Neural progenitor cell (in vitro differentiated cells): ENCODE results near the gene ALX1. TPM values are rescaled to one million over a fixed set of nuclear protein-coding genes. Genes with fewer than 3 reads are reported as not detected.
A peak's percentile ranks its signal among the peaks of the same experiment; 100 is the strongest.
"Not testable (repeated sequence)": the region's sequence is repeated elsewhere in the genome, so short reads cannot be mapped to it uniquely, and the experiment has no call there.

ENCODE experiments used
- DNase-seq: peaks from one replicate; pipeline ENCODE4 v3.0.0-alpha.2; 2016; ENCODE audit warnings: low spot score
- H2AFZ ChIP-seq: fragments of 200-600 bp; sonication (generic); replicated peaks from 2 replicates; pipeline ENCODE4 v1.6.1; 2016; ENCODE audit warnings: antibody characterized with exemption
- H3F3A ChIP-seq: fragments of 200-600 bp; sonication (generic); 2 replicates; pipeline ENCODE4 v1.6.1; 2016; ENCODE audit warnings: antibody characterized with exemption, low read depth
- H3K27ac ChIP-seq: fragments of 200-600 bp; sonication (generic); 2 replicates; pipeline ENCODE4 v1.5.1; 2016; ENCODE audit warnings: mild to moderate bottlenecking
- H3K27me3 ChIP-seq: fragments of 200-600 bp; sonication (generic); 2 replicates; pipeline ENCODE4 v1.6.1; 2016; ENCODE audit warnings: mild to moderate bottlenecking, moderate library complexity
- H3K36me3 ChIP-seq: fragments of 200-600 bp; sonication (generic); 2 replicates; pipeline ENCODE4 v1.5.1; 2016
- H3K4me1 ChIP-seq: fragments of 200-600 bp; sonication (generic); 2 replicates; pipeline ENCODE4 v1.6.1; 2016; ENCODE audit warnings: mixed run types
- H3K4me2 ChIP-seq: fragments of 200-600 bp; sonication (generic); 2 replicates; pipeline ENCODE4 v1.6.1; 2016
- H3K4me3 ChIP-seq: fragments of 200-600 bp; sonication (generic); 2 replicates; pipeline ENCODE4 v1.5.1; 2016
- H3K79me2 ChIP-seq: fragments of 200-600 bp; sonication (generic); 2 replicates; pipeline ENCODE4 v1.6.1; 2016; ENCODE audit warnings: low read depth
- H3K9ac ChIP-seq: fragments of 200-600 bp; sonication (generic); 2 replicates; pipeline ENCODE4 v1.6.1; 2016
- H3K9me3 ChIP-seq: fragments of 200-600 bp; sonication (generic); 2 replicates; pipeline ENCODE4 v1.5.1; 2016; ENCODE audit warnings: low read depth
- H4K20me1 ChIP-seq: fragments of 200-600 bp; sonication (generic); 2 replicates; pipeline ENCODE4 v1.6.1; 2016; ENCODE audit warnings: low read depth
- H3K27ac Mint-ChIP-seq: 3 replicates; pipeline ENCODE4 v1.8.0; 2021; ENCODE audit warnings: mixed read lengths
- H3K27me3 Mint-ChIP-seq: 2 replicates; pipeline ENCODE4 v1.8.0; 2022; ENCODE audit warnings: low read depth, mild to moderate bottlenecking, inconsistent platforms, moderate library complexity, mixed read lengths; ENCODE audit not compliant: insufficient read depth
- H3K36me3 Mint-ChIP-seq: 3 replicates; pipeline ENCODE4 v1.8.0; 2021; ENCODE audit warnings: mixed read lengths
- H3K4me1 Mint-ChIP-seq: 3 replicates; pipeline ENCODE4 v1.8.0; 2021; ENCODE audit warnings: mixed read lengths
- H3K4me3 Mint-ChIP-seq: 3 replicates; pipeline ENCODE4 v1.8.0; 2021; ENCODE audit warnings: mild to moderate bottlenecking, moderate library complexity, mixed read lengths
- H3K9me3 Mint-ChIP-seq: 3 replicates; pipeline ENCODE4 v1.8.0; 2020; ENCODE audit warnings: mixed read lengths
- CTCF ChIP-seq: fragments of 200-600 bp; sonication (generic); IDR thresholded peaks from 2 replicates; pipeline ENCODE4 v1.5.1; 2017; ENCODE audit warnings: antibody characterized with exemption, mild to moderate bottlenecking
- EZH2 ChIP-seq: fragments of 200-600 bp; sonication (generic); IDR thresholded peaks from 2 replicates; pipeline ENCODE4 v1.6.1; 2017; ENCODE audit warnings: antibody characterized with exemption, mild to moderate bottlenecking, moderate library complexity
- EZH2phosphoT487 ChIP-seq: fragments of 200-600 bp; sonication (generic); IDR thresholded peaks from 2 replicates; pipeline ENCODE4 v1.6.1; 2017; ENCODE audit warnings: antibody characterized with exemption
- total RNA-seq: library from RNA; depleted of rRNA; stranded (reverse); fragments of >200 nt; gene quantifications from 2 replicates; pipeline ENCODE4 v1.2.3, GENCODE V29; 2015; ENCODE audit warnings: low replicate concordance

The ALX1 gene
- total RNA-seq, 1 donor from 2014 or later, result 5.6 TPM

- DNase-seq, result no peak
- Histone ChIP-seq H3K9ac (no peak overlapping the region), H3K27me3 (no peaks in the 10 kb centered on the region), H3K9me3 (no peaks in the 10 kb centered on the region), H3K4me2 (no peak overlapping the region), H3K4me1 (peaks cover 6% of the 10 kb centered on the region), H4K20me1 (no peaks in the 10 kb centered on the region), H3K79me2 (no peaks in the 10 kb centered on the region), H3F3A (no peaks in the 10 kb centered on the region), H3K27ac (no peak overlapping the region), H3K36me3 (no peaks in the 10 kb centered on the region), H3K4me3 (no peak overlapping the region), H2AFZ (no peak overlapping the region)
- Mint-ChIP-seq H3K9me3 (no peaks in the 10 kb centered on the region), H3K27me3 (no peaks in the 10 kb centered on the region), H3K36me3 (no peaks in the 10 kb centered on the region), H3K27ac (no peak overlapping the region), H3K4me3 (no peak overlapping the region), H3K4me1 (no peaks in the 10 kb centered on the region)
- TF ChIP-seq EZH2phosphoT487 (no peak), EZH2 (no peak), CTCF (no peak)
These were observed 30.0 kb downstream of the ALX1 start for GRCh38 chr12:85310025-85310424.

- no peak overlapping the region for H3K4me3 Mint-ChIP-seq
- Histone ChIP-seq H3K36me3 (no peaks in the 10 kb centered on the region), H3K9ac (no peak overlapping the region), H3K79me2 (no peaks in the 10 kb centered on the region), H3F3A (no peaks in the 10 kb centered on the region), H3K4me2 (no peak overlapping the region), H3K27ac (no peak overlapping the region), H4K20me1 (no peaks in the 10 kb centered on the region), H3K27me3 (no peaks in the 10 kb centered on the region), H2AFZ (no peak overlapping the region), H3K9me3 (no peaks in the 10 kb centered on the region), H3K4me1 (peaks cover 6% of the 10 kb centered on the region), H3K4me3 (no peak overlapping the region)
- no peaks in the 10 kb centered on the region for H3K9me3 Mint-ChIP-seq
- no peak for DNase-seq
- no peak overlapping the region for H3K27ac Mint-ChIP-seq
- TF ChIP-seq CTCF (peak; percentile 56), EZH2 (no peak)
- H3K4me1 Mint-ChIP-seq, result no peaks in the 10 kb centered on the region
- no peaks in the 10 kb centered on the region for H3K27me3 Mint-ChIP-seq
- no peaks in the 10 kb centered on the region for H3K36me3 Mint-ChIP-seq
These were observed 30.5 kb downstream of the ALX1 start for GRCh38 chr12:85310456-85311076.

GRCh38 chr12:85317866-85318636, 38.0 kb downstream of the ALX1 start:
- H3K27me3 Mint-ChIP-seq, H3K36me3 ChIP-seq, H3K9me3 Mint-ChIP-seq, H3K4me1 Mint-ChIP-seq, H3K4me2 ChIP-seq, DNase-seq, H3K36me3 Mint-ChIP-seq, H3K27me3 ChIP-seq, H2AFZ ChIP-seq, H3K27ac ChIP-seq, H3K9me3 ChIP-seq, H4K20me1 ChIP-seq, H3K79me2 ChIP-seq, H3K9ac ChIP-seq, H3K4me1 ChIP-seq, H3F3A ChIP-seq: not testable (repeated sequence)
- Mint-ChIP-seq H3K27ac (peak overlapping the region; percentile 83), H3K4me3 (peak overlapping the region; percentile 66)
- H3K4me3 ChIP-seq, result peak overlapping the region; percentile 26

GRCh38 chr12:85322715-85323114, 42.7 kb downstream of the ALX1 start:
- no peak overlapping the region for H2AFZ ChIP-seq
- H3K9ac ChIP-seq, result no peak overlapping the region
- H3K4me1 ChIP-seq, result no peaks in the 10 kb centered on the region
- TF ChIP-seq EZH2, result no peak
- TF ChIP-seq CTCF, result no peak
- TF ChIP-seq EZH2phosphoT487, result no peak
- no peak overlapping the region for H3K4me3 ChIP-seq
- H3K27ac ChIP-seq, result no peak overlapping the region
- H3K27ac Mint-ChIP-seq, result no peak overlapping the region
- H3K27me3 Mint-ChIP-seq, result no peaks in the 10 kb centered on the region
- no peaks in the 10 kb centered on the region for H4K20me1 ChIP-seq
- no peak for DNase-seq
- H3K36me3 Mint-ChIP-seq, result no peaks in the 10 kb centered on the region
- no peaks in the 10 kb centered on the region for H3F3A ChIP-seq
- H3K4me1 Mint-ChIP-seq, result peaks cover 27% of the 10 kb centered on the region
- no peak overlapping the region for H3K4me2 ChIP-seq
- no peak overlapping the region for H3K4me3 Mint-ChIP-seq
- no peaks in the 10 kb centered on the region for H3K36me3 ChIP-seq
- no peaks in the 10 kb centered on the region for H3K27me3 ChIP-seq
- no peaks in the 10 kb centered on the region for H3K79me2 ChIP-seq
- no peaks in the 10 kb centered on the region for H3K9me3 ChIP-seq
- H3K9me3 Mint-ChIP-seq, result peaks cover 3% of the 10 kb centered on the region
